ENCODE data around the gene EFNB2. TPM values are rescaled to one million over a fixed set of nuclear protein-coding genes. Genes with fewer than 3 reads are reported as not detected.

The EFNB2 gene
- total RNA-seq, 1 experiment from 2014 or later, result 15.9 TPM

GRCh38 chr13:106443607-106444322 lies 91.7 kb downstream of the EFNB2 start (continued):
- TF ChIP-seq E2F5 (CRISPR knock-in tag; IDR thresholded peaks at IDR 0.05) (no peak), PRDM15 (CRISPR knock-in tag; IDR thresholded peaks at IDR 0.05) (no peak), ZNF532 (CRISPR knock-in tag; IDR thresholded peaks at IDR 0.05; ENCODE audit: borderline replicate concordance) (no peak), ZNF121 (CRISPR knock-in tag; IDR thresholded peaks at IDR 0.05) (no peak), RORB (CRISPR knock-in tag; IDR thresholded peaks at IDR 0.05) (no peak), ZBTB43 (CRISPR knock-in tag; IDR thresholded peaks at IDR 0.05) (no peak), CBFB (CRISPR knock-in tag; IDR thresholded peaks at IDR 0.05; ENCODE audit: low read depth) (no peak), MYBL2 (CRISPR knock-in tag; IDR thresholded peaks at IDR 0.05) (no peak), ARID4B (CRISPR knock-in tag; IDR thresholded peaks at IDR 0.05; ENCODE audit: borderline replicate concordance) (no peak)

DNA sequence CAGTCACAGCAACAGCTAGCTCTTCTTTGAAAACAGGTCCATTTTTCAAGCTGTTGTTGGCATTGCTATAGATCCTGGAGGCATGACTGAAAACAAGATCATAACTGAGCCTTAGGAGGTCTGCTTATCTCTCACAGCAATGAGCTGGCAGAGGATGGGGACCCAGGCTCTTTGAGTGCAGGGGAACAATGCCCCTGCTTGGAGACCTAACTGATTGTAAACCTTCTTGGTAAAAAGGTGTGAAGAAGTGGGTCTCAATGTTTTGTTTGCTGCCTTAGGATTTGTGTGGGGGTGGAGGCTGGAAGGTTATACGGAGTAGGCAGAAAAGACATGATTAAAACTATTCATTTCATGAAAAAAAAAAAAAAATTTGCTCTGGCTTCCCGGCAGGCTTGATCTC lies 94.6 kb downstream of the EFNB2 start:
- no peak overlapping the region for H3K4me3 Mint-ChIP-seq
- H3K4me1 Mint-ChIP-seq, result peaks cover 6% of the 10 kb centered on the region
- no peaks in the 10 kb centered on the region for H3K36me3 Mint-ChIP-seq
- POLR2A ChIA-PET, result no interaction called here
- ATAC-seq, result no peak
- CTCF ChIA-PET, result interaction anchor here (1.1 to 1.2 kb wide), 2 partner anchors 10 to 27 kb away, joined by 3 read pairs; no protein-coding TSS in a partner anchor
- no peaks in the 10 kb centered on the region for H3K9me3 Mint-ChIP-seq
- H3K27me3 Mint-ChIP-seq (ENCODE audit: low read depth), result no peaks in the 10 kb centered on the region; the same call in 1 of the 2 replicates
- H3K27ac Mint-ChIP-seq, result no peak overlapping the region
- DNase-seq (ENCODE audit: low spot score), result no peak
- TF ChIP-seq IRF2 (CRISPR knock-in tag; IDR thresholded peaks at IDR 0.05; ENCODE audit: borderline replicate concordance, low read depth), result no peak
- TF ChIP-seq PRDM15 (CRISPR knock-in tag; IDR thresholded peaks at IDR 0.05), result no peak
- TF ChIP-seq, protein P1, sequence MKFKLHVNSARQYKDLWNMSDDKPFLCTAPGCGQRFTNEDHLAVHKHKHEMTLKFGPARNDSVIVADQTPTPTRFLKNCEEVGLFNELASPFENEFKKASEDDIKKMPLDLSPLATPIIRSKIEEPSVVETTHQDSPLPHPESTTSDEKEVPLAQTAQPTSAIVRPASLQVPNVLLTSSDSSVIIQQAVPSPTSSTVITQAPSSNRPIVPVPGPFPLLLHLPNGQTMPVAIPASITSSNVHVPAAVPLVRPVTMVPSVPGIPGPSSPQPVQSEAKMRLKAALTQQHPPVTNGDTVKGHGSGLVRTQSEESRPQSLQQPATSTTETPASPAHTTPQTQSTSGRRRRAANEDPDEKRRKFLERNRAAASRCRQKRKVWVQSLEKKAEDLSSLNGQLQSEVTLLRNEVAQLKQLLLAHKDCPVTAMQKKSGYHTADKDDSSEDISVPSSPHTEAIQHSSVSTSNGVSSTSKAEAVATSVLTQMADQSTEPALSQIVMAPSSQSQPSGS (CRISPR knock-in tag; IDR thresholded peaks at IDR 0.05; ENCODE audit: borderline replicate concordance, low read depth), result no peak
- no peak for TF ChIP-seq USF1 (CRISPR knock-in tag; IDR thresholded peaks at IDR 0.05)

Measured in WTC11 (cell line).